GM19025 (cell line): Measurements from ENCODE around the gene TMEM14B.
"Not testable (repeated sequence)": the region's sequence is repeated elsewhere in the genome, so short reads cannot be mapped to it uniquely, and the experiment has no call there.

Experiments used
- ATAC-seq: cut with Tn5 transposase; IDR thresholded peaks from one replicate; pipeline ENCODE4 v1.9.1; 2021; ENCODE audit warnings: mild to moderate bottlenecking, low read depth, moderate library complexity; ENCODE audit not compliant: unreplicated experiment

The TMEM14B gene

DNA sequence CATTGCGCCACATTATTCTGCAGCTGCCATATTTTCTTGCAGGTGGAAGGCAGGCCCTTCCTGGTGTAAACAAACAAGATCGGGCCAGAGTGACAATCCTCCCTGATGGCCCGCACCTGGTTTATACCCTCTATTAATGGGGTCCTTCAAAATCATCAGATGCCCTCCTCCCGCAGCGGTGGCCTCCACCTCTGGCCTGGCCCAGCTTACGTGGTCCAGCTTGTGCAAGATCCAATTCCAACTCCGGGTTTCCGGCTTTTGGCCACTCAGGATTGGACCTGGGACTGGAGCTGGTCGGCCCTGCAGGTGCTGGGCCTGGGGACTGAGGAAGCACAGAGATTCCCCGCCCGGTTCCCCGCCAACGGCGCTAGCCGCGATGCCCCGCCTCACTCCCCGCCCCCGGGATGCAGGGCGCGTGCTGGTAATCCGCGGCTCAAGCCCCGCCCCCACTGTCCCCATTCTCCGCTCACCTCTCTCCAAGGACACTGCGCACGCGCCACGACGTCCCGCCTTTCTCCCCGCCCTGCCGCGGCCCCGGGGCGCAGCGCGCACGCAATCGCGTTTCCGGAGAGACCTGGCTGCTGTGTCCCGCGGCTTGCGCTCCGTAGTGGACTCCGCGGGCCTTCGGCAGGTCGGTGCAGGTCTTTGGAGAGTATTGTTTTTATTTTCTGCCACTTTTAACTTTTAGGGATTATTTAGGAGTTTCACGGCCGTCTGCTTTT lies at the start of gene TMEM14B:
Gene TMEM14B, plus strand, starts transcription at position 555 of the 722 bp plus-strand sequence. CDS start 1,441 bp downstream, outside the sequence.
- peak; percentile 97 for ATAC-seq

GRCh38 chr6:10713962-10714361 lies 33.6 kb upstream of the TMEM14B start:
- ATAC-seq: no peak

DNA sequence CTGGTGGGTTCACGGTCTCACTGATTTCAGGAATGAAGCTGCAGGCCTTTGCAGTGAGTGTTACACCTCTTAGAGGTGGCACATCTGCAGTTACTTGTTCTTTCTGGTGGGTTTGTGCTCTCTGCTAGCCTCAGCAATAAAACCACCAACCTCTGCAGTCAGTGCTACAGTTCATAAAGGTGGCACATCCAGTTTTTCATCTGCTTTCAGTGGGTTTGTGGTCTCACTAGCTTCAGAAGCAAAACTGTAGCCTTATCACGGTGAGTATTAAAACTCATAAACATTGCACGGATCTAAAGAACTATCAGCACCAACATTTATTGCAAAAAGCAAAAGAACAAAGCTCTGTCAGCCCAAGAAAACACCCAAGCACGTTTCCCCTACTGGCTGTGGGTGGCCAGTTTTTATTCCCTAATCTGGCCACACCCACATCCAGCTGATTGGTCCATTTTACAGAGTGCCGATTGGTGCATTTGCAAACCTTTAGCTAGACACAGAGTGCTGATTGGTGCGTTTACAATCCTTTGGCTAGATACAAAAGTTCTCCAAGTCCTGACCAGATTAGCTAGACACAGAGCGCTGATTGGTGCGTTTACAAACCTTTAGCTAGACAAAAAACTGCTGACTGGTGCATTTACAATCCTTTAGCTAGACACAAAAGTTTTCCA lies 28.2 kb upstream of the TMEM14B start:
- ATAC-seq: no peak

DNA sequence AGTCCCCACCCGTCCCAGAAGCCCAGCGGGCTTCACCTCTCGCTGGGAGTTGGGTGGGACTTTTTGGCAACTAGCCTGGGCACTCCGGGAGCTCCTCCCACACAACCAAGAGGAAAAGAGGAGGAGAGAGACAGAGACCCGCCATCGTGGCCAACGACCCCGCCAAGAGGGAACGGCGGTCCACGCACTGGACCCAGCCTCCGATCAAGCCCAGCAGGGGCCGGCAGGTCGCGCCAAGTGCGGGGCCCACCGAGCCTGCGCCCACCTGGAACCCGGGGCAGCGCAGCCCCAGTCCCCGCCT lies 27.7 kb upstream of the TMEM14B start:
- no peak for ATAC-seq

GRCh38 chr6:10720265-10720959 lies 27.2 kb upstream of the TMEM14B start:
- no peak for ATAC-seq

DNA sequence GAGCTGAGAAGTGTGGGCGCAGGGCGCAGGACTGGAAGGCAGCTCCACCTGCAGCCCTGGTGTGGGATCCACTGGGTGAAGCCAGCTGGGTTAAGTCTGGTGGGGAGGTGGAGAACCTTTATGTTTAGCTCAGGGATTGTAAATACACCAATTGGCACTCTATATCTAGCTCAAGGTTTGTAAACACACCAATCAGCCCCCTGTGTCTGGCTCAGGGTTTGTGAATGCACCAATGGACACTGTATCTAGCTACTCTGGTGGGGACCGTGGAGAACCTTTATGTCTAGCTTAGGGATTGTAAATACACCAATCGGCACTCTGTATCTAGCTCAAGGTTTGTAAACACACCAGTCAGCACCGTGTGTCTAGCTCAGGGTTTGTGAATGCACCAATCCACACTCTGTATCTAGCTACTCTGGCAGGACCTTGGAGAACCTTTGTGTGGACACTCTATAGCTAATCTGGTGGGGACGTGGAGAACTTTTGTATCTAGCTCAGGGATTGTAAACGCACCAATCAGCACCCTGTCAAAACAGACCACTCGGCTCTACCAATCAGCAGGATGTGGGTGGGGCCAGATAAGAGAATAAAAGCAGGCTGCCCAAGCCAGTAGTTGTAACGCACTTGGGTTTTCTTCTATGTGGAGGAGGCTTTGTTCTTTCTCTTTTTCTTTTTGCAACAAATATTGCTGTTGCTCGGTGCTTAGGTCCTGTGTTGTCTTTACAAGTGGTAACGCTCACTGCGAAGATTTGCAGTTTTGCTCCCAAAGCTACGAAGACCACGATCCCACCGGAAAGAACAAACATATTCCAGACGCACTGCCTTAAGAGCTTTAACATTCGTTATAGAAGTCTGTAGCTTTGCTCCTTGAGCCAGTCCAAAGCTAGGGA lies 26.4 kb upstream of the TMEM14B start:
- not testable (repeated sequence) for ATAC-seq

GRCh38 chr6:10721850-10722569 lies 25.6 kb upstream of the TMEM14B start:
- ATAC-seq: no peak

DNA sequence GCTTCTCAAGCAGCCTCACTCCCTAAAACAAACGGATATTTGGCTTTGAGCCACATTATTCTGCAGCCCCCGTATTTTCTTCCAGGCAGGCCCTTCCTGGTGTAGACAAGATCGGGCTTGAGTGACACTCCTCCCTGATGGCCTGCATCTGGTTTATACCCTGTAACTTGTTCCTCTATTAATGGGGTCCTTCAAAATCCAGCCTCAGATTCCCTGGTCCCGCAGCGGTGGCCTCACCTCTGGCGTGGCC lies 25.1 kb upstream of the TMEM14B start:
- ATAC-seq: no peak

DNA sequence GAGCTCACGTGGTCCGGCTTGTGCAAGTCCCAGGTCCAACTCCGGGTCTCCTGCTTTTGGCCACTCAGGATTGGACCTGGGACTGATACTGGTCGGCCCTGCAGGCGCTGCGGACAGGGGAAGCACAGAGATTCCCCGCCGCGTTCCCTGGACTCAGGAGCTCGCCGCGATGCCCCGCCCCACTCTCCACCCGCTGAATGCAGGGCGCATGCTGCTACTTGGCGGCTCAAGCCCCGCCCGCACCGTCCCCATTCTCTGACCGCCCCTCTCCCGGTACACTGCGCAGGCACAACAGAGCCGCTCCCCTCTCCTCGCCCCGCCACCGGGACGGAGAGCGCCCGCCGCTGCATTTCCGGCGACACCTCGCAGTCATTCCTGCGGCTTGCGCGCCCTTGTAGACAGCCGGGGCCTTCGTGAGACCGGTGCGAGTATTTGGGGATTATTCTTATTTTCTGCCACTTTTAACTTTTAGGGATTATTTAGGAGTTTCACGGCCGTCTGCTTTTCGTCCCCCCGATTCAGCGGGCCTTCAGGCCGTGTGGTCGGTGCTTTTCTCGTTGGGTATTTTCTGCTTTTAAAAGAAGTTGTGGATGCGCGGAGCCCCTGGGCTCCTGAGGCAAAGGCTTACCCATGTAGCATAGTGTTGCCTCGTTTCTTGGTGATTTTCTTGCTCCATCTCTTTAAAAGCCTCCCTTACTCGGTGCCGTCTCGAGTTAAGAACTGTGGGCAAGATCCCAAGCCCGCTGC lies 24.6 kb upstream of the TMEM14B start, which contains the start of gene TMEM14C:
Gene TMEM14C, plus strand, starts transcription at position 251 of the 747 bp plus-strand sequence. CDS start 1,544 bp downstream, outside the sequence.
- peak; percentile 98 for ATAC-seq

DNA sequence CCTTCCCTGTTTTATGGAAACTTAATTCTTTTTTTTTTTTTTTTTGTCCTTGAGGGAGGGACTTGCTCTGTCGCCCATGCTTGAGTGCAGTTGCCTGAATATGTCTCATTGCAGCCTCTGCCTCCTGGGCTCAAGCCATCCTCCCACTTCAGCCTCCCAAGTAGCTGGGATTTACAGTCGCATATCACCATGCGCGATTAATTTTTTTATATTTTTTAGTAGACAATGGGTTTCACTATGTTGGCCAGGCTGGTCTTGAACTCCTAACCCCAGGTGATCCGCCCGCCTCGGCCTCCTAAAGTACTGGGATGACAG lies 24.1 kb upstream of the TMEM14B start:
- no peak for ATAC-seq

DNA sequence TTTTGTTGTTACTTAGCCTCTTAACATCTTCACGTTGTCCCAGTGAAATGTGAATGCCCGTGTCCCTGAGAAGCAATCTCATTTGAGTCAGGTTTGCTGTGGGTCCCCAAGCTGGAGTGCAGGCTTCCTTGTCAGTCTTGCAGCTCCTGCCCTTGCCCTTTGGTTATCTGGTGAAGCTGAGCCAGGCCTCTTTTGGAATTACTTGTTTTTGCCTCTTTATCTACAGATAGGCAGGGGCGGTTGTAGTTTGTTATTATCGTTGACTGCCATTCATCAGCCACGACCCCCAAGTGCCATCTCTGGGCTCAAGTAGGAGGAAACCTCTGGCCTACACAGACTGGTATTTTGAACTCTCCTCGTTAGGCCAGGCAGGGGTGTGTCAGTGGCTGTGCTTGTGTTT lies 22.6 kb upstream of the TMEM14B start:
- ATAC-seq: no peak

DNA sequence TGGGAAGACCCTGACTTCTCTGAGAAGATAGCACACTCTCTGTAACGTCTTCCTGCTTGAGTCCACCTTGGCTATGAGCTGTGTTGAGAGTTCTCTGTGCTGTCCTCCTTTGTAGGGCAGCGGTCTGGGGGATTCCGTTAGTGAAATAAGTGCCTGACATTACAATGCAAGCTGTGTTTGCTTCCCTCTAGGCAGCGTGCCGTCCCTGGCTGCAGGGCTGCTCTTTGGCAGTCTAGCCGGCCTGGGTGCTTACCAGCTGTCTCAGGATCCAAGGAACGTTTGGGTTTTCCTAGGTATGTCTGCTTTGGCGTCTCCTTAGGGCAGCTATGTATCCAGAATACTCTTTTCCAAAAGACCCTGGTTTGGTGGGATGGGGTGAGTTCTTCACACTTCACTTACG lies 21.9 kb upstream of the TMEM14B start:
- no peak for ATAC-seq

DNA sequence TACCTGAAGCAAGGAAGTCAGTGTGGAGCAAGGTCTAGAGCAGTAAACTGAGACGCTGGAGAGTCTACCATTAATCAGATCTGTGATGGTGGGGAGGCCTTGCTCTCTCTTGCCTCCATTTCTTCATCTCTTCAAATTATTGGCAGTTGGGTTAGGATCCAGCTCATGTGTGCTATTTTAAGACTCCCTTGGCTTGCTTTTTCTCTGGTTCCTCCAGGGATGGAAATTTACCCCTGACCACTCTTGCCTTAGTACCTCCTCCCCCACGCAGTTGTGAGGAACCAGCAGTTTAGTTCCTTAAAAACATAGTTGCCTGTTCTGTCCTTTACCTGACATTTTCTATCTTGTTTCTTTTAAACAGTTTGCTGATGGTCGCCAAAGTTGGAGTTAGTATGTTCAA lies 17.4 kb upstream of the TMEM14B start:
- ATAC-seq: no peak

DNA sequence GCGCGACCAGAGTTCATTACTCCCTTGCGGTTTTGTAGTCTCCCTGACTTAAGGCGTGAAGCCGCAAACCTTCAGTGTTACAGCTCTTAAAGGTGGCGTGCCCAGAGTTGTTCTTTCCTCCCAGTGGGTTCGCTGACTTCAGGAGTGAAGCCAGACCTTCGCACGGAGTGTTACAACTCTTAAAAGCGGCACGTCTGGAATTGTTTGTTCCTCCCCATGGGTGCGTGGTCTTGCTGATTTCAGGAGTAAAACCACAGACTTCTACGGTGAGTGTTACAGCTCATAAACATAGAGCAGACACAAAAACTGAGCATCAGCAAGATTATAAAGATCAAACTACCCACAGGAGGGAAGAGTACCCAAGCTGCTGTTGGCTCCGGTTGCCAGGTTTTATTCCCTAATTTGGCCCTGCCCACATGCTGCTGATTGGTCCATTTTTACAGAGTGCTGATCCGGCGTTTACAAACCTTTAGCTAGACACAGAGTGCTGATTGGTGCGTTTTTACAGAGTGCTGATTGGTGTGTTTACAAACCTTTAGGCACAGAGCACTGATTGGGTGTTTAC lies 14.4 kb upstream of the TMEM14B start:
- ATAC-seq: no peak

GRCh38 chr6:10733863-10734262 lies 13.7 kb upstream of the TMEM14B start:
- no peak for ATAC-seq

DNA sequence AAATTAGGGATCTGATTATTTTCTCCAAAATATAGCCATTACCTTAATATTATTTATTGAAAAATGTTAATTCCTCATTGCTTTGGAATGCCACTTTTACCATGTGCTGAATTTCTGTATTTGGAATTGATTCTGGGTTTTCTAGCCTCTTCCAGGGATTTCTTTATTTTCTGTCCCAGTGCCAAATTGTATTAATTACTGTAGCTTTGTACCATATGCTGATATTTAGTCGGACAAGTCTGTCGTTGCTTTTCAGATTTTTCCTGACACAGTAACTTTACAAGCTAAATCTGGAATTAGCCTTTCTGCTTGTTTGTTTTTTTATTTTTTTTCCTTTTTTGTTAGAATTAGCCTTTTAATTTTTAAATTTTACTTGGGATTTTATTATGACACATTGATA lies 10.9 kb upstream of the TMEM14B start:
- no peak for ATAC-seq

- no peak for ATAC-seq
Measured at GRCh38 chr6:10740061-10740460, 7.5 kb upstream of the TMEM14B start.

DNA sequence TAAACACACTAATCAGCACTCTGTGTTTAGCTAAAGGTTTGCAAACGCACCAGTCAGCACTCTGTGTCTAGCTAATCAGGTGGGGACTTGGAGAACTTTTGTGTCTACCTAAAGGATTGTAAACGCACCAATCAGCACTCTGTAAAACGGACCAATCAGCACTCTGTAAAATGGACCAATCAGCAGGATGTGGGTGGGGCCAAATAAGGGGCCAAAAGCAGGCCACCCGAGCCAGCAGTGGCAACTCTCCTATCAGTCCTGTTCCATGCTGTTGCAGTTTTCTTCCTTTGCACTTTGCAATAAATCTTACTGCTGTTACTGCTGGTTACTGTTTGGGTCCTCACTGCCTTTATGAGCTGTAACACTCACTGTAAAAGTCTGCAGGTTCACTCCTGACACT lies 6.0 kb upstream of the TMEM14B start:
- not testable (repeated sequence) for ATAC-seq

DNA sequence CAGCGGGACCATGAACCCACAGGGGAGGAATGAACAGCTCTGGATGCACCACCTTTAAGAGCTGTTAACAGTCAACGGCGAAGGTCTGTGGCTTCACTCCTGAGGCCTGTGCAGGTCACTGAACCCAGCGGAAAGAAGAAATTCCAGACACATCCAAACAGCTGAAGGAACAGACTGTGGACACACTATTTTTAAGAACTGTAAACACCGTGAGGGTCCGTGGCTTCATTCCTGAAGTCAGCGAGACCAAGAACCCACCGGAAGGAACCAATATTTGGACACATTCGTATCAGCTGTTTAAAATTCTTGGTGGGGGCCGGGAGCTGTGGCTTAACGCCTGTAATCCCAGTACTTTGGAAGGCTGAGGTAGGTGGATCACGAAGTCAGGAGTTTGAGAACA lies 5.4 kb upstream of the TMEM14B start:
- no peak for ATAC-seq
